Activated CD4-positive, alpha-beta T cell treated with anti-CD3 and anti-CD28 coated beads, Interleukin-2, Interleukin-6, amounts not matched to agents 100 ng/mL and 50 ng/mL, durations not matched to agents 16 hours and 8 hours (primary cell): ENCODE measurements around the gene MYG1.

Experiments used
- DNase-seq: peaks from one replicate; pipeline ENCODE4 v3.0.0-alpha.2; 2020

Gene MYG1, protein sequence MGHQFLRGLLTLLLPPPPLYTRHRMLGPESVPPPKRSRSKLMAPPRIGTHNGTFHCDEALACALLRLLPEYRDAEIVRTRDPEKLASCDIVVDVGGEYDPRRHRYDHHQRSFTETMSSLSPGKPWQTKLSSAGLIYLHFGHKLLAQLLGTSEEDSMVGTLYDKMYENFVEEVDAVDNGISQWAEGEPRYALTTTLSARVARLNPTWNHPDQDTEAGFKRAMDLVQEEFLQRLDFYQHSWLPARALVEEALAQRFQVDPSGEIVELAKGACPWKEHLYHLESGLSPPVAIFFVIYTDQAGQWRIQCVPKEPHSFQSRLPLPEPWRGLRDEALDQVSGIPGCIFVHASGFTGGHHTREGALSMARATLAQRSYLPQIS

DNA sequence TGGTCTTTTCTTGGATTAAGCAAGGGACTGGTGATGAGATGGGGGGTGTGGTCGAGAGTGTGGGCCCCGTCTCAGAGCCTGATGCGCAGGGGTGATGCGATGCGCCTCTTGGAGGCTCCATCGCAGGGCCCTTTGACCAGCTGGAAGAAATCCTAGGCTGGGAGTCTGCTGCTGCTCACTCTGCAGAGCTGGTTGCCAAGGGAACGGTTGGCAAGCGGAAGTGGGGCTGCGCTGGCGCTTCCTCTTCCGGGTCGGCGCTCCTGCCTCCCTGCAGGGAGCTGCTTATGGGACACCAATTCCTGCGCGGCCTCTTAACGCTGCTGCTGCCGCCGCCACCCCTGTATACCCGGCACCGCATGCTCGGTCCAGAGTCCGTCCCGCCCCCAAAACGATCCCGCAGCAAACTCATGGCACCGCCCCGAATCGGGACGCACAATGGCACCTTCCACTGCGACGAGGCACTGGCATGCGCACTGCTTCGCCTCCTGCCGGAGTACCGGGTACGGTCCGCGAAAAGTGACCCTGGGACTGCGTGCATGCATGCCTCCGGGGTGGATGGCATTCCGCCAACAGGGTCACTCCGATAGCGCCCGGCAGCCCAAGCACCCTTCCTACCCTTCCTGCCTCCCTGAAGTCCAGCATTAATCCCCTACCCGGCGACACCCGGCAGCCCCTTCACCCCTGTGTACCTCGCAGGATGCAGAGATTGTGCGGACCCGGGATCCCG, at the start of gene MYG1:
TSS of gene MYG1 (plus strand) at position 242 of the 727 bp plus-strand sequence. CDS start at position 285, 43 bp downstream.
- DNase-seq, result peak; percentile 95

DNA sequence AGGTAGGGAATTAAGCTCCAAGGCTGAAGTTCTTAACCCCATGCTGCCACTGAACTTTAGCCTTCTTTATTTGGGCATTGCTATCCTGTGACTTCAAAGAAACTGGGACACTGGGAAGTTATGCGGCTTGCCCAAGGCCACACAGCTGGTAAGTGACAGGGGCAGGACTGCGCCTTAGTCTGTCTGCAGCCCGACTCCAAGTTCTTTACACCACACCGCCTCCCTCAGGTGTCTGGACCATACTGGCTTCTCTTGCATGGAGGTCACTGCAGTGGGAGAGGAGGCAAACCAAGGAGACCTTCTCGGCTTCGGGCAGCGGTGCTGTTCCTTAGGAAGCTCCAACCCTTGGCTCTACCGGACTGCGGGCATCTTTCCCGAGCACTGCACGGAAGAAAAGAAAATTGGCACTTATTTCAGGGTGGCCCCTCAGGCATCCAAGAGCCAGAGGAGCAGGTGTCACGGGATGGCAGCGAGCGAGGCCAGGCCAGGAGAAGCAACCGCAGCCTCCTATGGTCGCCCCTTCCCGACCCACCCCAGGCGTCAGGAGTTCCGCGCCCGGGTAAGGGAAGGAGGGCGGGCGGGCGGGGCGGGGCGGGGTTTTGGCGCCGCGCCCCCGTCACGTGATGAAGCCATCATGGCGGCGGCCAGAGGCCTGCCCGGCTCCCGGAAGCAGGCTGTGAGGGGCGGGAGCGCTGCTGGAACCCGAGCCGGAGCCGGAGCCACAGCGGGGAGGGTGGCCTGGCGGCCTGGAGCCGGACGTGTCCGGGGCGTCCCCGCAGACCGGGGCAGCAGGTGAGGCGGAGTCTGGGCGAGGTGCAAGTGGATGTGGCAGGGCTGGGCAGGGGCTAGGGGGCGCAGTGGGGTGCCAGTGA, 47.8 kb upstream of the MYG1 start:
- DNase-seq, result peak; percentile 84

DNA sequence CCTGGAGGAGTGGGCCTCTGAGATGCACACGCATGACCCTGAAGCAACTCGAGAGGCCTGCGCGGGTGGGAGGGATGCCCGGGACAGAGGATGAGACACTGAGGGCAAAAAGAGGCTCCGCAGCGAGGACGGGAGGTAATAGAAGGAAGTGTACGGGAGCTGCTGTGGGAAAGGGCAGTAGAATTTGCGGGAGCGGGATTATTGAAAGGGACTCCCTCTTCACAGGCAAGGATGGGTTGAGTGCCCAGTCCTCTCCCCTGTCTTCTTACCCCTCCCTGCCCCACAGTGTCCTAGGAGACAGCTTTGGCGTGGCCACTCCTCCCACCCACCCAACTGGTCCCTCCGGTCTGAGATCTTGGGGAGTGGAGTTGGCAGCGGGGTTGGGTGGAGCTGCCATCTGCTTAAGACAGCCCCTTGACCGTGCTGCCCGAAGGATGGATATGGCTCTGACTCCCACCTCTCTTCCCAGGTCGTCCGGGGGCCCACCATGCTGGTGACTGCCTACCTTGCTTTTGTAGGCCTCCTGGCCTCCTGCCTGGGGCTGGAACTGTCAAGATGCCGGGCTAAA, 47.1 kb upstream of the MYG1 start:
- DNase-seq, result no peak

DNA sequence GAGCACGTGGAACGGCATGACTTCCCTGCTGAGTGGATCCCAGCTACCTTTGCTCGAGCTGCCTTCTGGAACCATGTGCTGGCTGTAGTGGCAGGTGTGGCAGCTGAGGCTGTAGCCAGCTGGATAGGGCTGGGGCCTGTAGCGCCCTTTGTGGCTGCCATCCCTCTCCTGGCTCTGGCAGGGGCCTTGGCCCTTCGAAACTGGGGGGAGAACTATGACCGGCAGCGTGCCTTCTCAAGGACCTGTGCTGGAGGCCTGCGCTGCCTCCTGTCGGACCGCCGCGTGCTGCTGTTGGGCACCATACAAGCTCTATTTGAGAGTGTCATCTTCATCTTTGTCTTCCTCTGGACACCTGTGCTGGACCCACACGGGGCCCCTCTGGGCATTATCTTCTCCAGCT, 46.2 kb upstream of the MYG1 start:
- DNase-seq, result no peak

DNA sequence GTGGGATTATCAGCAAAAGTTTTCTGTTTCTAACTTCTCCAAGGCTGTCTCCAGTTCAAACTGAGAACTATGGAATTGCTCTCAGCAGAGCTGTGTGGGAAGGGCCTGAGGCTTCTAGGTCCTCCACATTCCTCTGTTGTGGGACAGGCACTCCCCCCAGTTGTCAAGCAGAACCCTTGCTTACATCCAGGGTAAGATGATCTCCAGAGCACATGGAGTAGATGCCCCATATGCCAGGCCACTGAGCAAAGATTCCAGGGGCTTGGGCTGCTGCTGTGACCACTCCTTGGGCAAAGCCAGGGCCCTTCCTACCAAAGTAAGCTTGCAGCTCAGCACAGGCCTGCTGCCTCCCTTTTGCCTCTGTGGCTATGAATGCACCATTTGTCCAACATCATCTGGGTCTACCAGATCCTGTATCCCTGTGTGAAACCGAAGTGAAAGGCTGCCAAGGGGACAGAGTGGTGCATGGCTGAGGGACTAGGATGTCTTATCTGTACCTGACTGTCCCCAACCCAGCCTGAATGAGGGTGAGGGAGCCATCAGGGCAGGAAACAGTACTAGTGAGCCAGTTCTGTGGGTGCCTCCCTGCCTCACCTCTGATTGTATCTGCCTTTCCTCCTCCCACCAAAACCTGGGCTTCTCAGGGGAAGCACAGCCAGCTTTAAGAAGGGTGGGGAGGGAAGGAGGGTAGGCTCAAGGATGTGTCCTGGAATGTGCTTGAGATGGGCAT, 44.5 kb upstream of the MYG1 start:
- no peak for DNase-seq

DNA sequence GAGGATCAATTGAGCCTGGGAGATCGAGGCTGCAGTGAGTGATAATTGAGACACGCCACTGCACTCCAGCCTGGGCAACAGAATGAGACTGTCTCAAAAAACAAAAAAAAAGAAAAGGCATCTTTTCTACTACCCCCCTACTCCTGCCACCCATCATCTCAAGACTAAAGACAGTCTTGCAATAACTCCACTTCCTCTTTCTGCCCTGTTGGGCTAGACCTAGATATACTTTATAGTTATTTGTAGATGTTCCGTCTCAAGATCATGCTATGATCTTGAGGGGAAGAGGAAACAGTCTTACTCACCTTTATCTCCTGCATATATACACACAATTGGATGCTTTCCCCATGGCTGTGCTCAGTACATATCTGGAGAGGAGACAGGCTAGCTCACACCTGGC, 43.5 kb upstream of the MYG1 start:
- DNase-seq, result no peak

DNA sequence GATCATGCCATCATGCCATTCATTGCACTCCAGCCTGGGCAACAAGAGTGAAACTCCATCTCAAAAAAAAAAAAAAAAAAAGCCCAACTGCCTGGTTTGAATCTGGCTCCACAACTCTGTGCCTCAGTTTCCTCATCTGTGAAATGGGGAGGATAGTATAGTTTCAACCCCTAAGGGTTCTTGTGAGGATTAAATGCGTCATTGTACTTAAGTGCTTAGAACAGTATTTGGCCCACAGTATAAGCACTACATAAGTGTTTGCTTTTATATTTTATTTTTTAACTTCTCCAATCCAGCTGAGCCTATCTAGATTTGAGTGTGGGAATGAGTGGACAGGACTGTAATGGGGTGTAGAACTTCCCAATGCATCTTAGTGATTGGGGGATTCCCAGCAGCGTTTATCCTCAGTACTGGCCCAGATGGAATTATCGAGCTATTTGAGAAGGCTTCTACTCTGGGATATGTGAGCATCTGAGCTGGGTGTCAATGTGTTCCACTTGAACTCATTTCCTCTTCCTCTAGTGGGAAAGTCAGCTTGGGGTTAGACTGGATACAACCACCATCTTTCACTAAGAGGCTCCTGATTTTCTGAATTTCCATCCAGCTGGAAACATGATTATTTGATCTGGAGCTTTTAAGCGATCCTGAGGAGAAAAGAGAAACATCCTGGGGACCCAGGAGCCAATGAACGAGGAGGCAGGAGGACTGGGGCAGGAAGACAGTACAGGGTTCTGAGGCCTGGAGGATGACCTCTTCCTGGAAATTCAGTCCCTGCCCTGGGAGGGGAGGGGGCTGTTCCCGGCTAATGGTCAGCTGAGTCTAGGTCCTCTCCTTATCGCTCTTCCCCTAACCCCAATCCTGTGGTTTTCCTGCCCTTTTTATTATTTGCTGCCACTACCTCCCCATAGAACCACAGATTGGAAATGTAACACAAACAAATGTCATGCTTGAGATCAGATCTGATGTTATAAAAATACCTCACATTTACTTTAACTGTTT, 40.7 kb upstream of the MYG1 start:
- DNase-seq, result no peak

DNA sequence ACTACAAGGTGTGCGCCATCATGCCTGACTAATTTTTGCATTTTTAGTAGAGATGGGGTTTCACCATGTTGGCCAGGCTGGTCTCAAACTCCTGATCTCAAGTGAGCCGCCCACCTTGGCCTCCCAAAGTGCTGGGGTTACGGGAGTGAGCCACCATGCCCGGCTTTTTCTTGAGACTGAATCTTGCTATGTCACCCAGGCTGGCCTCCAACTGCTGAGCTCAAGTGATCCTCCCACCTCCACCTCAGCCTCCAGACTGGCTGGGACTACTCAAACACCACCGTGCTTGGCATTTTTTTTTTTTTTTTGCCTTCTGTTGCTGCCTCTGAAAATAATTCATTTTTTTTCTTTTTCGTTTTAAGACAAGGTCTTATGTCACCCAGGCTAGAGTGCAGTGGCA, 39.6 kb upstream of the MYG1 start:
- DNase-seq, result no peak

DNA sequence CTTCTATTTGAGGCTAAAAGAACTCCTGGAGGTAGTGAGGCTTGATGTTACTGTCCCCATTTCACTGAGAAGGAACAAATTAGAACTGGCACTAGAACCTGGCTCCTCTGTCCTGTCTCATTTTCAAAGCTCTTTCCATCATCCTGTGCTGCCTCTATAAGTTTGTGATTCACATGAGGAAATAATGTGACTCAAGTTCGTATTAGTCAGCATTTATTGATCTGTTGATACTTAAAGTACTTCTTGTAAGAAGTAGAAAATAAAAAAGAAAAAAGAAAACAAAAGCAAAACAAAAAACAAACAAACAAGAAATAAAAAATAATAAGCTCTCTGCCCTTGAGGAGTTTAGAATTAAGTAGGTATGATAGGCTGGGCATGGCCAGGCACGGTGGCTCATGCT, 33.7 kb upstream of the MYG1 start:
- no peak for DNase-seq

DNA sequence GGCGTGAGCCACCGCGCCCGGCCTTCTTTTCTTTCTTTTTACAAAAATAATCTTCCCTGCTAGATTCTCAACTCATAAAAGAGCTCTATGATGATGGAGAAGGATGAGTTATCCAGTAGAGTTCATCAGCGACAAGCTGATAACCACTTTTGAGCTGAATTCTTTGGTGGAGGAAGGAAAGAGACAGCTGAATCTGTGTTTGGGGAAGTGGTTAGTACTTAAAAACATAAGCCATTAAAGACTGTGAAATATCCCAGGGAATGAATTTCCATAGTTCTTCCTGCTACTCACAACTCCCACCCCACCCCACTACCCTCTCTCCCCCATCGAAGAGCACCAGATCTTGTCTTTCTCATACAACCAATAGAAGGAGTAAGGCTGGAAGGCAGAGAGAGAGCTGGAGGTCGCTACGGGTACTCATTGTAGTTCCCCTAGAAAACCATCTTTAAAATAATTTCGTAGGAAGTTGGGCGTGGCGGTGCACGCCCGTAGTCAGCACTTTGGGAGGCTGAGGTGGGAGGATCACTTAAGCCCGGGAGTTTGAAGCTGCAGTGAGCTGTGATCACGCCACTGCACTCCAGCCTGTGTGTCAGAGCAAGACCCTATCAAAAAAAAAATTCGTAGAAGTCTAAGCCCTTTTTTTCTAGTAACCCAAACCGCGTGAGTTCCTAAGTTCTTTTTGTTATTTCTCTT, 32.0 kb upstream of the MYG1 start:
- peak; percentile 58 for DNase-seq

DNA sequence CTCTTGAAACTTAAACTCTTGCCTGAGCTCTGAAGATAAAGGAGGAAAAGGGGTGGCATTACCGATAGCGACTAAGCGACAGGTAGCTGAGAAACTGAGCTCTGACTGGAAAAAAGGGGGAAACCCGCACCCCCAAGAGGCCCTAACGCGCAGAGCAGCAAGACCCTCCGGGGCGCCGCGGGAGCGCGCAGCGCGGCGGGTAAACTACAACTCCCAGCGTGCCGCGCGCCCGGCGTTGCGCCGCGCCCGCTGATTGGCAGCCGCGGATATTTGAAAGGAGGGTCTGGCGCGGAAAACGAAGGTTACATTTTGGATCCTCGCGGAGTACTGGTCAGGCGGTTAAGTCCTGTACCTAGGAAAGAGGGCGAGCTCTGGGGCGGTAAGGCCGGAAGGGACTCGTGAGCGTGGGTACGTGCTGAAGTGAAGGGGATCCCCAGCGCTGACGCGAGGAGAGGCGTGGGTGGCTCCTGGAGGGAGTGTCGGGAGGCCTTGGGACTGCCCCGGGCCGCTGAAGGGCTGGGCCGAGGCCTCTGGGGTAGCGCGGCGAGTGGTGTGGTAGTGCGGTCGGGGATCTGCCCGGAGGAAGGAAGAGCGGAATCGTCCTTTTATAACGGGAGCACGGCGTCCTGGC, 31.4 kb upstream of the MYG1 start, which contains the start of gene ESPL1:
TSS of gene ESPL1 (plus strand) at position 301 of the 631 bp plus-strand sequence. CDS start 468 bp downstream, outside the sequence.
- peak; percentile 91 for DNase-seq

DNA sequence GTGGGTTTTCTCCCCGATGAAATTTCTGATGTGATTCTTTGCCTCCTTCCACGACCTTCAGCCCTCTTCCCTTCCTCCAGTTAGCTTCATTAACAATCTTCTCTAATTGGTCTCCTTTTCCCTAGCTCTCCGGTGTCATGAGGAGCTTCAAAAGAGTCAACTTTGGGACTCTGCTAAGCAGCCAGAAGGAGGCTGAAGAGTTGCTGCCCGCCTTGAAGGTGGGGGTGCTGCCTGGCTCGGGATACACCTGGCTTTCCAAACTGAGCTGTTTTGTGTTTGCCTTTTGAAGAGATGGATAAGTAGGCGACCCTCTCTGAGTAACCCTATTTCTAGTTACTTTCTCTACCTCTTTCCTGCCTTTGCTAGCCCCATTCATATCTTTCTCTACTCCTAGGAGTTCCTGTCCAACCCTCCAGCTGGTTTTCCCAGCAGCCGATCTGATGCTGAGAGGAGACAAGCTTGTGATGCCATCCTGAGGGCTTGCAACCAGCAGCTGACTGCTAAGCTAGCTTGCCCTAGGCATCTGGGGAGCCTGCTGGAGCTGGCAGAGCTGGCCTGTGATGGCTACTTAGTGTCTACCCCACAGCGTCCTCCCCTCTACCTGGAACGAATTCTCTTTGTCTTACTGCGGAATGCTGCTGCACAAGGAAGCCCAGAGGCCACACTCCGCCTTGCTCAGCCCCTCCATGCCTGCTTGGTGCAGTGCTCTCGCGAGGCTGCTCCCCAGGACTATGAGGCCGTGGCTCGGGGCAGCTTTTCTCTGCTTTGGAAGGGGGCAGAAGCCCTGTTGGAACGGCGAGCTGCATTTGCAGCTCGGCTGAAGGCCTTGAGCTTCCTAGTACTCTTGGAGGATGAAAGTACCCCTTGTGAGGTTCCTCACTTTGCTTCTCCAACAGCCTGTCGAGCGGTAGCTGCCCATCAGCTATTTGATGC, 30.6 kb upstream of the MYG1 start:
- DNase-seq, result no peak

DNA sequence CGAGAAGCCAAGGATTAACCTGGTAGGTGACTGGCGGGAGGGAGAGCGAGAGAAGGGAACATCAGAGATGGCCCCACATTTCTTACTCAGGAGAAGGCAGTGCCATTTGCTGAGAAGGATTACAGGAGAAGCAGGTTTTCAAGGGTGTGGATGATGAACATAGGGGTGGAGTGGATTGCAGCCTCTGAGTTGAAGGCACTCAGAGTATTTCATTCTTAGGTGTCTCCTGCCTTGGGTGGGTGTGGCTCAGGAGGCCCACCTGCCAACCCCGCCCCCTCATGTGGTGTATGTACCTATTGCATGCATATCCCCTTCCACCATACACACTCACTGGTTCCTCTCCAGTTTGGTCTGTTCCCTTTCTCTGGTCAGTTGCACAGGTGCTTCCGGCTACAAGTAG, 25.1 kb upstream of the MYG1 start:
- no peak for DNase-seq

DNA sequence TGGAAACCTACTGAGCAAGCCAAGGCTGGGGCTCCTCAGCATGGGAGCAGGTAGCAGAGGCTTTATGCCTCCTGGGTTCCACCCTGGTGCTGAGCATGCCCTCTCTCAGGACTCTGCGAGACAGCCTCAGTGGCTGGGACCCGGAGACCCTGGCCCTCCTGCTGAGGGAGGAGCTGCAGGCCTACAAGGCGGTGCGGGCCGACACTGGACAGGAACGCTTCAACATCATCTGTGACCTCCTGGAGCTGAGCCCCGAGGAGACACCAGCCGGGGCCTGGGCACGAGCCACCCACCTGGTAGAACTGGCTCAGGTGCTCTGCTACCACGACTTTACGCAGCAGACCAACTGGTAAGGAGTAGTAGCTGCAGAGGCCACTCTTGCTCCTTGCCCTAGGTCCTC, 23.0 kb upstream of the MYG1 start:
- DNase-seq, result no peak

DNA sequence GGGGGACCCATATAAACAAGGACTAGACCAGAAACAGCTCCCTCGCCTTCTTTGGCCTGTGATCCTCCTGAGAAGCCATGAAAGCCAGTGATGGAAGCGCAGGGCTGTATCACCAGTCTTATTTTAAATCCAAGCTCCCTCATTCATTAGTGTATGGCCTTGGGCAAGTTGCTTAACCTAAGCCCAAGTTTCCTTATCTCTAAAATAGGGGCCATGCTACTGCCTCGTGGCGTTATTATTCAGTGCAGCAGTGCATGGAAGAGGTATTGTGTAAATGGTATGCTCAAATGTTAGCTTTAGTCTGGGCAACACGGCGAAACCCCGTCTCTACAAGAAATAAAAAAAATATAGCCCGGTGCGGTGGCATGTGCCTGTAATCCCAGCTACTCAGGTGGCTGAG, 21.5 kb upstream of the MYG1 start:
- DNase-seq, result no peak

DNA sequence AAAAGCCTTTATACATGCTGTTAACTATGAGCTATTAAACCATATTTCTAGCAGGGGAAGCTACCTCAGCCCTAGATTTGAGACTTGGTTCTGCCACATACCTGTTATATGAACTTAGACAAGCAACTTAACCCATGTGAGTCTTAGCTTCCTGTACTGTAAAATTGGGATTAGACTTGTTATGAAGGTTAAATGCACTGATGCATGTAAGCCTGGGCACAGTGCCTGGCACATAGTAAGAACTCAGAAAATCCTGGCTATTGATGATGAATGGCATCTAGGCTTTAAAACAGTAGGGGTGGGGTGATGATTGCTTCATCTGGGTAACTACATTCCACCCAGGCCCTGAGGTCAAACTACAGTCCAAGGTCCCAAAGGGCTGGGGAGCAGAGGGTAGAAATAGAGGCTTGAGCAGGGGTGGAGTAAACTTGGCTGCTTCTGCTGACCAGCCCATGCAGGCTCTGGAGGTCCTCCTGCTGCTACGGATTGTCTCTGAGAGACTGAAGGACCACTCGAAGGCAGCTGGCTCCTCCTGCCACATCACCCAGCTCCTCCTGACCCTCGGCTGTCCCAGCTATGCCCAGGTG, 20.1 kb upstream of the MYG1 start:
- DNase-seq, result no peak

DNA sequence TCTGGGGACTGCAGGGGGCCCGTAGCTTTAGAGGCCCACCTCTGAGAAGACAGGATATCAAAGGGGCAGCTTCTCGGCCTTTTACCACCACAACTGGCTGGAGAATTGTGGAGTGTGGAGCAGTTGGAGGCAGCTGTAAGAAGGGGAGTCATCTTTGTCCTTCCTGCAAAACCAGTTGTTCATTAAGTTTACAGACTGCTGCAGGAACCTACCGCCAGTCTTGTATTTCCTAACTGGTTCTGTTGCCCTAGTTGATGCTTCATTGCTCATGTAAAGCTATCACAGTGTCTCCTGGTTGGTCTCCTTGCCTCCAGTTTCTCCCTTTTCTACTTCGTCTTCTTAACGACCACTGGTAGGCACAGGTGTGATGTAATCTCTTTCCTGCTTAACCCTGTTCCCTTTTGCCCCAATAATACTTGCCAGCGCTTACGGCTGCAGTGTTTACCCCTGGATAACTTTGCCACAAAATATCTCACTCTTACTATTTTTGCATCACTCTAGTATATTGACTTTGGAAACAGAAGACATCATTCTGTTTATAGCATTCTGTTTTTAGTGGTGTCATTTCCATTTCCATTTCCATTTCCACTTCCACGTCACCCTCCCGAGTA, 19.5 kb upstream of the MYG1 start:
- no peak for DNase-seq

DNA sequence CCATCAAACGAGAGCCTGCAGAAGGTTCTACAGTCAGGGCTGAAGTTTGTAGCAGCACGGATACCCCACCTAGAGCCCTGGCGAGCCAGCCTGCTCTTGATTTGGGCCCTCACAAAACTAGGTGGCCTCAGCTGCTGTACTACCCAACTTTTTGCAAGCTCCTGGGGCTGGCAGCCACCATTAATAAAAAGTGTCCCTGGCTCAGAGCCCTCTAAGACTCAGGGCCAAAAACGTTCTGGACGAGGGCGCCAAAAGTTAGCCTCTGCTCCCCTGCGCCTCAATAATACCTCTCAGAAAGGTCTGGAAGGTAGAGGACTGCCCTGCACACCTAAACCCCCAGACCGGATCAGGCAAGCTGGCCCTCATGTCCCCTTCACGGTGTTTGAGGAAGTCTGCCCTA, 13.0 kb upstream of the MYG1 start:
- no peak for DNase-seq
